ENCODE data around the gene APMAP. TPM values are rescaled to one million over a fixed set of nuclear protein-coding genes. Genes with fewer than 3 reads are reported as not detected.
A peak's percentile ranks its signal among the peaks of the same experiment; 100 is the strongest.

The APMAP gene
- total and polyA plus RNA-seq, 8 donors = 20.8 to 47.8 (median 28.4) TPM

GRCh38 chr20:25031241-25031640 is 38.7 kb upstream of the APMAP start:
- intact Hi-C loops (cut with DNase I) = no loop called here
- 79 to 88% methylated on average over 3 of the region's 3 CpGs for WGBS, 2 donors
- FAIRE-seq (no peak), DNase-seq (no peak), ATAC-seq (no peak)
- Histone ChIP-seq H3K27me3 (no peaks in the 10 kb centered on the region), H3K36me3 (peaks cover 0 to 23% (median 0%) of the 10 kb centered on the region in 3 donors), H3K9me3 (no peaks in the 10 kb centered on the region), H3K27ac (peak overlapping the region in 3 of 4 donors; percentile 0 to 80 (median 48)), H3K4me1 (peaks cover 33 to 40% (median 34%) of the 10 kb centered on the region in 3 donors), H3K4me3 (no peak overlapping the region)
- TF ChIP-seq, protein P1, sequence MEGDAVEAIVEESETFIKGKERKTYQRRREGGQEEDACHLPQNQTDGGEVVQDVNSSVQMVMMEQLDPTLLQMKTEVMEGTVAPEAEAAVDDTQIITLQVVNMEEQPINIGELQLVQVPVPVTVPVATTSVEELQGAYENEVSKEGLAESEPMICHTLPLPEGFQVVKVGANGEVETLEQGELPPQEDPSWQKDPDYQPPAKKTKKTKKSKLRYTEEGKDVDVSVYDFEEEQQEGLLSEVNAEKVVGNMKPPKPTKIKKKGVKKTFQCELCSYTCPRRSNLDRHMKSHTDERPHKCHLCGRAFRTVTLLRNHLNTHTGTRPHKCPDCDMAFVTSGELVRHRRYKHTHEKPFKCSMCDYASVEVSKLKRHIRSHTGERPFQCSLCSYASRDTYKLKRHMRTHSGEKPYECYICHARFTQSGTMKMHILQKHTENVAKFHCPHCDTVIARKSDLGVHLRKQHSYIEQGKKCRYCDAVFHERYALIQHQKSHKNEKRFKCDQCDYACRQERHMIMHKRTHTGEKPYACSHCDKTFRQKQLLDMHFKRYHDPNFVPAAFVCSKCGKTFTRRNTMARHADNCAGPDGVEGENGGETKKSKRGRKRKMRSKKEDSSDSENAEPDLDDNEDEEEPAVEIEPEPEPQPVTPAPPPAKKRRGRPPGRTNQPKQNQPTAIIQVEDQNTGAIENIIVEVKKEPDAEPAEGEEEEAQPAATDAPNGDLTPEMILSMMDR (IDR thresholded peaks at IDR 0.05) = no peak

GRCh38 chr20:25030649-25031207 is 38.2 kb upstream of the APMAP start:
- ATAC-seq (no peak), DNase-seq (peak in 2 of 6 donors; percentile 11 to 34)

GRCh38 chr20:25030007-25030648 is 37.6 kb upstream of the APMAP start:
- TF ChIP-seq, protein P1 (IDR thresholded peaks at IDR 0.05) = no peak
- no peak overlapping the region for H3K27ac ChIP-seq
- peaks cover 26 to 51% (median 34%) of the 10 kb centered on the region in 3 donors for H3K4me1 ChIP-seq
- no peak overlapping the region for H3K4me3 ChIP-seq
- no peak for FAIRE-seq
- peak in 2 of 6 donors; percentile 7 to 15 for DNase-seq
- H3K27me3 ChIP-seq = no peaks in the 10 kb centered on the region
- H3K9me3 ChIP-seq = no peaks in the 10 kb centered on the region
- ATAC-seq = no peak
- intact Hi-C loops (cut with DNase I) = no loop called here
- H3K36me3 ChIP-seq = peaks cover 0 to 23% (median 0%) of the 10 kb centered on the region in 3 donors
- WGBS, 2 donors = 88 to 89% methylated on average over 5 of the region's 5 CpGs

More at GRCh38 chr20:25030649-25031207, 38.2 kb upstream of the APMAP start:
- Histone ChIP-seq H3K4me1 (peaks cover 28 to 45% (median 33%) of the 10 kb centered on the region in 3 donors), H3K9me3 (no peaks in the 10 kb centered on the region), H3K27me3 (no peaks in the 10 kb centered on the region), H3K36me3 (peaks cover 0 to 23% (median 0%) of the 10 kb centered on the region in 3 donors), H3K4me3 (no peak overlapping the region), H3K27ac (peak overlapping the region in 1 of 4 donors; percentile 0)
- intact Hi-C loops (cut with DNase I) = no loop called here
- FAIRE-seq = no peak
- TF ChIP-seq, protein P1 (IDR thresholded peaks at IDR 0.05) = no peak
- 84 to 93% methylated on average over 8 of the region's 8 CpGs for WGBS, 2 donors

DNA sequence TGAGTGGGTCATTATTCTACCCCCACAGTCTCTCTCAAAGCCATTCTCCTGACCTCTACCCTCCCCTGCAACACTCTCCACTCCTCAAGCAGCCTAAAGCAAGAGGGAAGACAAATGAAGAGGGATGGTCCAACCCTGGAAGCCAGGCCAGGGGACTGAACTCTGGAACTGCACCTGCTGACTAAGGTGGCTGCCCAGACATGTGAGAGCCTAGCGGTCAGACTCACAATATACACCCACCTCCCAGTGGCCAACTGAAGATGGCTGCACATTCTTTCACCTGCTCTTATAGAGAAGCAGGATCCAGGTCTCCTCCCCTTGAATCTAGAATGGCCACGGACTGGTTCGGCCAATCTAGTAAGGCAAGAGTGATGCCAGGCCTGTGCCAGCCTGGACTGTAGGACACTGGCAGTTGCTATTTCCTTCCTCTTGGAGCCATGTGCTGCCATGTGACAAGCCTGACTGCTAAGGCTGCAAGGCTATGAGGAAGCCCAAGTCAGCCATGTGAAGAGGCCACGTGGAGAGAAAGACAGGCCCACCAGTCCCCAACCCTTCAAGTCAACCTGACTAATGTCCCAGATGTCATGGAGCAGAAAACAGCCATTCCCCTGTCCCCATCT is 33.5 kb upstream of the APMAP start:
- DNase-seq = peak in 5 of 6 donors; percentile 2 to 38 (median 22)

More for the DNA sequence above, 33.5 kb upstream of the APMAP start:
- no peaks in the 10 kb centered on the region for H3K9me3 ChIP-seq
- WGBS, 2 donors = 87 to 92% methylated on average over 4 of the region's 4 CpGs
- H3K4me1 ChIP-seq = peaks cover 15 to 34% (median 18%) of the 10 kb centered on the region in 3 donors
- peaks cover 0 to 23% (median 2%) of the 10 kb centered on the region in 3 donors for H3K36me3 ChIP-seq
- no peak overlapping the region for H3K4me3 ChIP-seq
- peak overlapping the region in 1 of 4 donors; percentile 39 for H3K27ac ChIP-seq
- intact Hi-C loops (cut with DNase I) = no loop called here
- no peaks in the 10 kb centered on the region for H3K27me3 ChIP-seq
- ATAC-seq (peak in 3 of 4 donors; percentile 15 to 25 (median 24)), FAIRE-seq (no peak)
- TF ChIP-seq, protein P1 (IDR thresholded peaks at IDR 0.05) = no peak

Measured in pancreas (tissue), 10 donors.